ENCODE results near the gene LRRC8C.

The LRRC8C gene

GRCh38 chr1:89635825-89636815 lies 3.2 kb downstream of the LRRC8C start:
- DNase-seq, result no peak

GRCh38 chr1:89637496-89637895 lies 4.6 kb downstream of the LRRC8C start:
- DNase-seq, result no peak

DNA sequence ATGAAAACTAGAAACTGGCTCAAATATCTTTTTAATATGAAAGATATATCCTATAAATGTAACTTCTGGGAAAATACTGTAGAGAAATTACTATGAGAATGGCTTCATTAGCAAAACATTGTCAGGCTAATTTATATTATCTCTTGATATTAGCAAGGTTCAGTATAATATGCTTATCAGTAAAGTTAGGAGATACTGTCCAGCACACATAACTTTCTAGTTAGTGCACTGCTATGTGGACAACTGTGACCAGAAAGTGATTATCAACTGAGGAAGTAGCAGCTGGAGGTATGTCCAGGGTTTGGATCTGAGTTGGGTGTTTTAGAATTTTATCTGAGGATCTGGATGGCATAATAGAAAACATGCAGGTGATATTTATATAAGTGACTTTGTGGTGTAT lies 7.5 kb downstream of the LRRC8C start:
- no peak for DNase-seq

GRCh38 chr1:89641781-89642180 lies 8.9 kb downstream of the LRRC8C start:
- DNase-seq, result no peak

- DNase-seq, result no peak
Measured at GRCh38 chr1:89643577-89643976, 10.7 kb downstream of the LRRC8C start.

GRCh38 chr1:89644119-89644814 lies 11.3 kb downstream of the LRRC8C start:
- DNase-seq, result no peak

GRCh38 chr1:89646259-89646658 lies 13.3 kb downstream of the LRRC8C start:
- DNase-seq, result no peak

GRCh38 chr1:89649783-89650182 lies 16.9 kb downstream of the LRRC8C start:
- no peak for DNase-seq

DNA sequence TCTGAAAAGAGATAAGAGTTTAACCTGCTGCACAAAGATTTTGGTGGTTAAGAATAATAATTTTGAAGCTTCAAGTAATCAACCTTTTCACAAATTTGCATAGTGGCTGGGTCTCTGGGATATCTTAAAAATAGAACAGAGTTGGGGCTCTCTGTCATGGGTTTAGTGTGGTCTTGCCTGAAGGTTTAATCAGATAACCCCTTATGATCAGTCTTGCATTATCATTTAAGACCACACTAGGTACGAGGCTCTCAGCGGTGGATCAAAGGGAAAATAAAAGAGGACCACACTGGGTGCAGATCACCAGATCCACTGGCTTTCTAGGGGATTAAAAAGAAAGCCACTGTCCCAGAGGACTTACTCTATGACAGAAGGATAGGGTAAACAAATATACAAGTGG lies 19.5 kb downstream of the LRRC8C start:
- no peak for DNase-seq

DNA sequence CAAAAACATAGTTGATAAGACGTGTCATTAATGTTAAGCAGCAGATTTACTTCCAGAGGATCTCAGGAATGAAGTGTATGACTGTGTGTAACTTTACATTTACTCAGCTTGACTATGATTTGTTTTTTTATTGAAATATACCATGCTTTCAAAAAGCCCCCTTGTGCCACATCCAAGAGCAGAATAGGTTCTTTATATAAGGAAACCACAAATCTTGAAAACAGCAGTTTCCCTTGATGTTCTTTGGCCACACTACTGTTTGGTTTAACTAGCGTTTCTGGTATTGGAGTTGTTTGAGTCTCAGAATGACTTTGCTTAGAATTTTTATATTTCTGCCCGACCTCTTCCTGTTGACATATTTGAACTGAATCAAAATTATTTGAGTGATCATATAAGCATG lies 25.0 kb downstream of the LRRC8C start:
- DNase-seq, result no peak

- DNase-seq, result no peak
Measured at GRCh38 chr1:89659322-89660081, 26.6 kb downstream of the LRRC8C start.

GRCh38 chr1:89660224-89661061 lies 27.5 kb downstream of the LRRC8C start:
- DNase-seq, result no peak

GRCh38 chr1:89665941-89666340 lies 33.0 kb downstream of the LRRC8C start:
- no peak for DNase-seq

DNA sequence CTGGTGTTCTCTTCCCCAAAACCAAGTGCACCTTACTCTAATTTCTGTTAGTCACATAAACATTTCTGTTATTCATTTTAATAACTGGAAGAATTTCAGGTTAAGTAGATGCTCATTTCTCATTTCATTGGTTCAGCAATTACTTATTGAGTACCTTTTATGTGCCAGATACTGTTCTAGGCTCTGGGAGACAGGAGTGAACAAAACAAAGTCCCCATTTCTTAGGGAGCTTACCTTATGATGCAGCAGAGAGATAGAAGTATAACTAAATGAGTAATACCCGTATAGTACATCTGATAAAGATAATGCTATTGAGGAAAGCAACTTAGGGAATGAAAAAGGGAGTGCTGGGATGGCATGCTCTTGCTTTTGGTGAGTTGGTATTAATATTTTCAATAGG lies 33.7 kb downstream of the LRRC8C start:
- DNase-seq, result no peak

GRCh38 chr1:89667691-89668090 lies 34.8 kb downstream of the LRRC8C start:
- no peak for DNase-seq

GRCh38 chr1:89668961-89669360 lies 36.0 kb downstream of the LRRC8C start:
- no peak for DNase-seq

DNA sequence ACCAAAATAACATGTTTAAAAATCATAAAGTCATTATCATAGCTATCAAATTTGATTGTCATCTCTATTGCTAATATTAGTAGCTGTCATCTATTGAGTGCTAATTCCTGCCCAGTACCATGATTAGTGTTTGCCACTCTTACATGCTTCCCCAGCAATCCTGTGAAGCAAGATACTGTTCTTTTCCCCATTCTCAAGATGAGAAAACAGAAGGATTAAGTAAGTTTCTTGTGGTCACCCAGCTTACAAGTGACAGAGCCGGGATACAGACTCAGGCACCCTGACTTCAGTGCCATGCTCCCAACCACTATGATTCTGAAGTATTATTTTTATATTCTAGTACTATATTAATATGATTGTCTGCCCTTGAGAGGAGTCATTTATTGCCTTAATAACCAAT lies 36.5 kb downstream of the LRRC8C start:
- DNase-seq, result no peak

DNA sequence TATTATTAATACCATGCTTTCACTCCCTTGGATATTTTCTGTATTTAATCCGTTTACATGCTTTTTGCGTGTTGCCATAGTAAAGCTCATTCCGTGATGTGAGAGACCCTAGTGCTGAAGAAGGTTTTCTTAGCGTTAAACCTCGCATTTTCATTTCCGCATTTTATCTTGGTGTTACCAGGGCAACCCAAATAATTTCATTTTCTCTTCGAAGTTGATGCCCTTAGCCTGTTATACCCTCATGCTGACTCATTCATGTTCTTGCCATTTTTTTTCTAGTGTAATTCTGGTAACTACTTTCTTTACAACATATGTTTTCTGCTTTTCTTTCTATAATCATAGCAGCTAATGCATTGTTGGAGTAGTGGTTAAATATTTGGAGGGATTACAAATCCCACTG lies 37.2 kb downstream of the LRRC8C start:
- DNase-seq, result peak; percentile 87

GRCh38 chr1:89670711-89671110 lies 37.8 kb downstream of the LRRC8C start:
- DNase-seq, result peak; percentile 52

GRCh38 chr1:89671775-89672488 lies 39.0 kb downstream of the LRRC8C start:
- no peak for DNase-seq

DNA sequence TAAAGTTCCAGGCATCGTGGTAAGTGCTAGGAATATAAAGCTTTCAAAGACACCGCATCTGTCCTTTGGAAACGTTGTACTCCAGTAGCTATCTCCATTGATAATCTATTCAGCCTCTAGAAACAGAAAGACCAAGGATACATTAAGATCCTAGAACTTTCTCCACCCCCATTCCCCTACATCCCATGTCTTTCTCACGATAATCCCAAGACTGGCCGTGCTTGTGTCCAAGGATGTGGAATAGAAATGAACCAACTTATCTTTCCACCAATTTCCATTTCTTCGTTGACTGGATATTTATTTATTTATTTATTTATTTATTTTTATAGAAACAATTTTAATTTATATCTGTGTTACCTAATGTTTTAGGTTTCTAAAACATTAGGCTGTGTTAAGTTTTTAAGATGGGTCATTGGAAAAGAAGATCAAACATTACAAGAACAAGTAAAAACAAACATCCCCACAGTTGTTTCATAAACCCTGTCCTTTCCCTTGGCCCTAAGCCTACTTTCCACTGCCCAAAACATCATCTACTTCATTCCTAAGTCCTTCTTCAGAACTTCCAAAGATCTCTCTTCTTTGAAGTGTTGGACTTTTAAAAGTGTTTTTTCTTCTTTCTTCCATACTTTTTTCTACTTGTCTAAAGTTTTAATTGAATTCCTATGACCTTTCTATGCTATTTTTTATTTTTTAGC lies 39.7 kb downstream of the LRRC8C start:
- no peak for DNase-seq

Measured in RPMI8226 (cell line).